Spleen (tissue), 7 donors: Measurements from ENCODE around the gene GABARAPL2.

Experiments
- CTCF ChIP-seq, 11 experiments: fragments of 200-600 bp in 7 of 11; fragments of 450-650 bp in 4 of 11; sonication (generic) in 4 of 11; IDR thresholded peaks in 8 of 11; conservative IDR thresholded peaks in 3 of 11; 1 replicate in 7 of 11; 2 replicates in 4 of 11; pipeline versions ENCODE4 v1.4.0 to v1.8.0; 2016 to 2021; ENCODE audit warnings: antibody characterized with exemption in 11 of 11, inconsistent platforms in 4 of 11, mild to moderate bottlenecking in 1 of 11
- POLR2A ChIP-seq, 3 donors: fragments of 450-650 bp; IDR thresholded peaks; one replicate each; pipeline ENCODE4 v1.5.1; 2017; ENCODE audit warnings: antibody characterized with exemption in 3 of 3, mild to moderate bottlenecking in 1 of 3
- POLR2AphosphoS5 ChIP-seq, 3 donors: sonication (generic); formaldehyde crosslinking; IDR thresholded peaks; one replicate each; pipeline ENCODE4 v1.5.1; 2017; ENCODE audit warnings: antibody characterized with exemption in 3 of 3
- donor health status: DM: no; HTN: no; CAD: no; lungs with moderate emphysema.
- donor health status: DM: no; HTN: no; CAD: no.
- donor health status: DM: no; HTN: no; CAD: no.

DNA sequence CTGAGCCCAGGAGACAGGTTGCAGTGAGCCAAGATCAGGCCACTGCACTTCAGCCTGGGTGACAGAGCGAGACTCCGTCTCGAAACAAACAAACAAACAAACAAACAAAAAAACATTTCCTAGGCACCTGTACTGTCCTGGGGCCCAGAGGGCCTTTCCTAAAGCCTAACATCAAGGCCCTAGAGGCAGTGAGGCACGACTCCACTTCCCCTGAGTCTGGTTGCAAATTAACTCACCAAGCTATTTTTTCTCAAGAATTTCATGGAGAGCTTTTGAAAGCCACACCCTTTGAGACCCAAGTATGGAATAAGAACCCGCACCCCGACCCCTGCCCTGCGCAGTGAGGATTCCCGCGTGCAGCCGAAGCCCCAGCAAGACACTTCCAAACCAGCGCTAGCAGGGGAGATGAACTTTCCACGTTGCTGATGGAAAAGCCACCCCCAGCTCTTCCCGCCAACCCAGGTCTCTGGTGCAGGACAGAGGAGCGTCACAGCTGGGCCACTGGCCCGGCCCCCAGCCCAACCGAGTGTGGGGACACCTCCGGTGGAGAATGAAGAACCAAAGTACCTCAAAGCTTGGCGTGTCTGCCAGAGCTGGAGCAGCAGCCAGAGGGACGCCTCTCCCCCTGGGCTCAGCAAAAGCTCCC lies 31.5 kb upstream of the GABARAPL2 start:
- no peak for TF ChIP-seq CTCF (IDR thresholded peaks at IDR 0.05 in 8 of 11, conservative IDR thresholded peaks at IDR 0.05 in 3 of 11)
- no peak for TF ChIP-seq POLR2A (IDR thresholded peaks at IDR 0.05)
- no peak for TF ChIP-seq POLR2AphosphoS5 (IDR thresholded peaks at IDR 0.05)
